A549 (cell line): ENCODE measurements around the gene HSPBP1. TPM values are rescaled to one million over a fixed set of nuclear protein-coding genes. Genes with fewer than 3 reads are reported as not detected.

Source experiments
- ATAC-seq, 2 experiments: fragments of 200-7000 bp in 1 of 2; fragments of >200 bp in 1 of 2; cut with Nextera tagmentation in 1 of 2; cut with Tn5 transposase in 1 of 2; 3 replicates each; pipeline versions ENCODE4 v1.8.0 to v1.9.1; 2018 to 2020; ENCODE audit warnings: mild to moderate bottlenecking in 1 of 2, moderate library complexity in 1 of 2
- CTCF ChIA-PET: fragments of 300-600 bp; sonication (Branson Sonifier 250); formaldehyde crosslinking; extraction: SDS; loops from one replicate; lab custom pipeline; 2021; ENCODE audit warnings: antibody characterized with exemption, inconsistent platforms; lab: Yijun Ruan, JAX
- POLR2A ChIA-PET: fragments of 350-600 bp; formaldehyde crosslinking; extraction: SDS; loops from one replicate; lab custom pipeline; 2021; ENCODE audit warnings: antibody characterized with exemption, inconsistent platforms; lab: Yijun Ruan, JAX
- DNase-seq, 2 experiments: peaks; one replicate each; pipeline versions ENCODE4 v3.0.0 to v3.0.0-alpha.2; 2011 to 2016; ENCODE audit warnings: low read depth in 1 of 2, low spot score in 1 of 2
- FAIRE-seq: peaks from 2 replicates; lab custom pipeline; 2011; peaks lifted over from hg19 to GRCh38; lab: Jason Lieb, UNC
- H3K27ac ChIP-seq, 2 experiments: fragments of >200 bp; sonication (Bioruptor Twin); formaldehyde crosslinking; 3 replicates each; pipeline ENCODE4 v1.5.1; 2016 to 2017
- H3K4me1 ChIP-seq: fragments of >200 bp; sonication (Bioruptor Twin); formaldehyde crosslinking; 3 replicates; pipeline ENCODE4 v1.6.1; 2016
- H3K4me2 ChIP-seq: fragments of >200 bp; sonication (Bioruptor Twin); formaldehyde crosslinking; 3 replicates; pipeline ENCODE4 v1.6.1; 2016
- H3K4me3 ChIP-seq: fragments of >200 bp; sonication (Bioruptor Twin); formaldehyde crosslinking; 3 replicates; pipeline ENCODE4 v1.5.1; 2016
- H3K9me3 ChIP-seq: fragments of >200 bp; sonication (Bioruptor Twin); formaldehyde crosslinking; 3 replicates; pipeline ENCODE4 v1.6.1; 2016
- CBX2 ChIP-seq: fragments of 200-600 bp; sonication (generic); IDR thresholded peaks from 2 replicates; pipeline ENCODE4 v1.6.1; 2016; ENCODE audit warnings: low read depth, mild to moderate bottlenecking, borderline replicate concordance
- CEBPB ChIP-seq, 2 experiments: fragments of >200 bp in 1 of 2; sonication (Bioruptor Twin) in 1 of 2; formaldehyde crosslinking in 1 of 2; IDR thresholded peaks; 2 replicates each; pipeline ENCODE4 v1.6.1; 2012 to 2016
- EHF ChIP-seq: fragments of 250-450 bp; sonication (Bioruptor Pico); IDR thresholded peaks from 2 replicates; pipeline ENCODE4 v1.5.0; 2020; ENCODE audit warnings: mild to moderate bottlenecking
- ESRRA ChIP-seq: fragments of 150-350 bp; IDR thresholded peaks from 2 replicates; pipeline ENCODE4 v1.6.1; 2014; ENCODE audit warnings: mild to moderate bottlenecking, low read length, borderline replicate concordance
- FOSB ChIP-seq: fragments of 250-450 bp; sonication (Bioruptor Pico); IDR thresholded peaks from 2 replicates; pipeline ENCODE4 v1.5.0; 2020; ENCODE audit warnings: mild to moderate bottlenecking, moderate library complexity
- FOSL2 ChIP-seq, 2 experiments: fragments of 450-650 bp in 1 of 2; fragments of >200 bp in 1 of 2; sonication (Bioruptor Twin) in 1 of 2; formaldehyde crosslinking; IDR thresholded peaks; 2 replicates each; pipeline versions ENCODE4 v1.5.0 to v1.6.1; 2016 to 2020; ENCODE audit warnings: mild to moderate bottlenecking in 1 of 2, moderate library complexity in 1 of 2
- FOXS1 ChIP-seq: fragments of 250-450 bp; sonication (Bioruptor Pico); IDR thresholded peaks from 2 replicates; pipeline ENCODE4 v1.5.0; 2020; ENCODE audit warnings: mild to moderate bottlenecking, moderate library complexity
- HEYL ChIP-seq: fragments of 250-450 bp; sonication (Bioruptor Pico); IDR thresholded peaks from 2 replicates; pipeline ENCODE4 v1.8.0; 2021; ENCODE audit warnings: mild to moderate bottlenecking, moderate library complexity
- HOXB5 ChIP-seq: fragments of 250-450 bp; sonication (Bioruptor Pico); IDR thresholded peaks from 2 replicates; pipeline ENCODE4 v1.5.0; 2020; ENCODE audit warnings: mild to moderate bottlenecking, moderate library complexity
- JUN ChIP-seq, 2 experiments: fragments of >200 bp; sonication (Bioruptor Twin); formaldehyde crosslinking; IDR thresholded peaks; 2 replicates in 1 of 2; 3 replicates in 1 of 2; pipeline ENCODE4 v1.6.1; 2016 to 2017
- NFE2L2 ChIP-seq: fragments of 150-350 bp; conservative IDR thresholded peaks from 2 replicates; pipeline ENCODE4 v1.6.1; 2014; ENCODE audit warnings: low read length
- NR3C1 ChIP-seq: fragments of >200 bp; sonication (Bioruptor Twin); formaldehyde crosslinking; IDR thresholded peaks from 3 replicates; pipeline ENCODE4 v1.6.1; 2017
- POLR2A ChIP-seq: IDR thresholded peaks from 2 replicates; pipeline ENCODE4 v1.6.1; 2012; ENCODE audit warnings: mild to moderate bottlenecking, low read length
- RARB ChIP-seq: fragments of 250-450 bp; sonication (Bioruptor Pico); IDR thresholded peaks from 2 replicates; pipeline ENCODE4 v1.8.0; 2021; ENCODE audit warnings: mild to moderate bottlenecking, moderate library complexity
- SMC3 ChIP-seq: fragments of >200 bp; sonication (Bioruptor Twin); formaldehyde crosslinking; IDR thresholded peaks from 3 replicates; pipeline ENCODE4 v1.6.1; 2018; ENCODE audit warnings: inconsistent platforms
- ZC3H11A ChIP-seq: fragments of 450-650 bp; IDR thresholded peaks from 2 replicates; pipeline ENCODE4 v1.6.1; 2014; ENCODE audit warnings: antibody characterized with exemption, mild to moderate bottlenecking
- ZNF302 ChIP-seq: fragments of 250-450 bp; sonication (Bioruptor Pico); IDR thresholded peaks from 2 replicates; pipeline ENCODE4 v1.9.0; 2021; ENCODE audit warnings: inconsistent platforms, mild to moderate bottlenecking, moderate library complexity
- ZSCAN20 ChIP-seq: fragments of 250-450 bp; sonication (Bioruptor Pico); IDR thresholded peaks from 2 replicates; pipeline ENCODE4 v1.8.0; 2022; ENCODE audit warnings: mild to moderate bottlenecking, moderate library complexity
- WGBS: methylation state at CpG from one replicate; pipeline ENCODE4 v1.1.6; 2017; ENCODE audit errors: missing lambda C conversion rate; 5-methylcytosine and 5-hydroxymethylcytosine counted together
- polyA plus RNA-seq, 4 experiments: library from polyadenylated mRNA; depleted of rRNA in 3 of 4; stranded (reverse); fragments of >200 nt; fragmentation: RNase III in 1 of 4; extraction: RNeasy Plus Mini Kit Qiagen cat#74134 plus additional on column Dnase treatment in 1 of 4; gene quantifications; 2 replicates in 3 of 4; 3 replicates in 1 of 4; pipeline ENCODE4 v1.2.3, GENCODE V29; 2011 to 2017
- TF ChIP-seq, protein P1 (sequence below): fragments of 150-350 bp; IDR thresholded peaks from 2 replicates; pipeline ENCODE4 v1.6.1; 2014; ENCODE audit warnings: low read depth, mild to moderate bottlenecking, low read length
- TF ChIP-seq, protein P2 (sequence below): IDR thresholded peaks from 2 replicates; pipeline ENCODE4 v1.6.1; 2012
- TF ChIP-seq, protein P3 (sequence below): fragments of 250-450 bp; sonication (Bioruptor Pico); IDR thresholded peaks from 2 replicates; pipeline ENCODE4 v1.5.0; 2020; ENCODE audit warnings: low read depth, mild to moderate bottlenecking, moderate library complexity
- TF ChIP-seq, protein P4 (sequence below): fragments of 200-600 bp; sonication (generic); IDR thresholded peaks from 2 replicates; pipeline ENCODE4 v1.6.1; 2016; ENCODE audit warnings: antibody characterized with exemption, mild to moderate bottlenecking, moderate library complexity

HSPBP1 gene
- polyA plus RNA-seq, 2 of the 4 experiments (the other 2 are of a cell fraction): 52.1 to 121 TPM

DNA sequence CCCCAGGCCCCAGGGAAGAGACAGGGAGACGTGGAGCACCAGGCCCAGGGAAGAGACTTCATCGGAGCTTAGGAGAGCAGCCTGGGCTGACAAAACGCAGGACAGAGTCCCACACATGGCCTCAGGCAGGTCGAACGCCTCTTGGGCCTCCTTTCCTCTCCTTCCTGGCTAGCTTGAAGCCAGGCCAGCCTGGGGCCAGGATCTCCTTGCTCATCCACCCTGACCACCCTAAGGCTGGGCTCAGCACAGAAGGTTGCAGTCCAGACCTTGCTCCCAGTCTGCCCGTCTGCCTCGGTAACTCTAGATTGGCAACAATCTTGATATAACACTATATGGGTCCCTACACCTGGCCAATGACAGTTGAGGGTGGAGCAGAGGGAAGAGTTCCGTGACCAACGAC lies 31.2 kb downstream of the HSPBP1 start:
- no peak overlapping the region for H3K27ac ChIP-seq
- POLR2A ChIA-PET: interaction anchor here (1.0 kb wide), 1 partner anchor 32 kb away, joined by 3 read pairs; no protein-coding TSS in a partner anchor

DNA sequence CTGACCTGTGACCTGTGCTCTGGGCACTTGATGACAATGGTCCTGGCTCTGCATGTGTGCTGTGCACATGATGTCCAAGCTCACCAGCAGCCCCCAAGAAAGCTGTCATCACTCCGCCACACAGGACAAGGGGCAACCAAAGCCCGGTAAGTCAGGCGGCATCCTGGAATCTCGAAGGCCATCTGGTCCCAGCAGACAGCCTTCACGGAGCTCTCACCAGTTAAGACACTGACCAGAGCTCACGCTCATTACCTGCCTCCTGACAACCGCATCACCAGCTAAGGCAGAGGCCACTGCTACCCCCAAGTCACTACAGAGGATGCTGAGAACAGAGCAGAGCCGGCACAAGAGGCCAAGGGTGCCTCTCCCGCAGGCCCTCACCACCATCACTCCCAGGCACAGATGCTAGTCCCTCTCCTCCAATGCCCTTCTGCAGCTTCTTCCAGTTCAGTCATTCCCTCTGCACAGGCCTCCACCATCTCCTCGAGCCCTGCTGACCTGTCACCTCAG lies 31.7 kb downstream of the HSPBP1 start:
- POLR2A ChIA-PET: interaction anchor here (1.0 kb wide), 1 partner anchor 32 kb away, joined by 3 read pairs; no protein-coding TSS in a partner anchor
- no peak for DNase-seq
- 89% methylated on average over 10 of the region's 10 CpGs for WGBS

More for the DNA sequence above, 31.2 kb downstream of the HSPBP1 start:
- no peak overlapping the region for H3K4me2 ChIP-seq
- H3K4me3 ChIP-seq: no peak overlapping the region
- 90% methylated on average over 9 of the region's 9 CpGs for WGBS
- no peak for DNase-seq
- no peak for FAIRE-seq
- H3K4me1 ChIP-seq: peaks cover 22% of the 10 kb centered on the region; the same call in 2 of the 3 replicates
- TF ChIP-seq RARB (CRISPR knock-in tag) (no peak), ZSCAN20 (no peak)
- no peak; a peak in 2 of 6 replicates for ATAC-seq
- no peaks in the 10 kb centered on the region for H3K9me3 ChIP-seq
- CTCF ChIA-PET: interaction anchor here (0.7 to 2.1 kb wide), 11 partner anchors 9 to 169 kb away, joined by 3 to 6 read pairs (median 3); partner anchors contain the start of gene DNAAF3

More for the DNA sequence above, 31.7 kb downstream of the HSPBP1 start:
- Histone ChIP-seq H3K4me2 (no peak overlapping the region), H3K27ac (no peak overlapping the region), H3K4me3 (no peak overlapping the region), H3K9me3 (no peaks in the 10 kb centered on the region), H3K4me1 (peaks cover 22% of the 10 kb centered on the region; the same call in 2 of the 3 replicates)
- CTCF ChIA-PET: interaction anchor here (0.7 to 1.8 kb wide), 10 partner anchors 17 to 170 kb away, joined by 3 to 4 read pairs (median 3); partner anchors contain the start of gene DNAAF3
- TF ChIP-seq NFE2L2: no peak
- TF ChIP-seq SMC3: no peak
- TF ChIP-seq ESRRA: no peak
- TF ChIP-seq, protein P1, sequence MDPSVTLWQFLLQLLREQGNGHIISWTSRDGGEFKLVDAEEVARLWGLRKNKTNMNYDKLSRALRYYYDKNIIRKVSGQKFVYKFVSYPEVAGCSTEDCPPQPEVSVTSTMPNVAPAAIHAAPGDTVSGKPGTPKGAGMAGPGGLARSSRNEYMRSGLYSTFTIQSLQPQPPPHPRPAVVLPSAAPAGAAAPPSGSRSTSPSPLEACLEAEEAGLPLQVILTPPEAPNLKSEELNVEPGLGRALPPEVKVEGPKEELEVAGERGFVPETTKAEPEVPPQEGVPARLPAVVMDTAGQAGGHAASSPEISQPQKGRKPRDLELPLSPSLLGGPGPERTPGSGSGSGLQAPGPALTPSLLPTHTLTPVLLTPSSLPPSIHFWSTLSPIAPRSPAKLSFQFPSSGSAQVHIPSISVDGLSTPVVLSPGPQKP: no peak
- TF ChIP-seq, protein P2, sequence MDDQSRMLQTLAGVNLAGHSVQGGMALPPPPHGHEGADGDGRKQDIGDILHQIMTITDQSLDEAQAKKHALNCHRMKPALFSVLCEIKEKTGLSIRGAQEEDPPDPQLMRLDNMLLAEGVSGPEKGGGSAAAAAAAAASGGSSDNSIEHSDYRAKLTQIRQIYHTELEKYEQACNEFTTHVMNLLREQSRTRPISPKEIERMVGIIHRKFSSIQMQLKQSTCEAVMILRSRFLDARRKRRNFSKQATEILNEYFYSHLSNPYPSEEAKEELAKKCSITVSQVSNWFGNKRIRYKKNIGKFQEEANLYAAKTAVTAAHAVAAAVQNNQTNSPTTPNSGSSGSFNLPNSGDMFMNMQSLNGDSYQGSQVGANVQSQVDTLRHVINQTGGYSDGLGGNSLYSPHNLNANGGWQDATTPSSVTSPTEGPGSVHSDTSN: no peak
- TF ChIP-seq FOSL2 (IDR thresholded peaks at IDR 0.05): no peak
- no peak for TF ChIP-seq FOSL2 (CRISPR knock-in tag; IDR thresholded peaks at IDR 0.05)
- no peak for TF ChIP-seq ZC3H11A
- TF ChIP-seq EHF (CRISPR knock-in tag): no peak
- TF ChIP-seq FOSB (CRISPR knock-in tag): no peak
- TF ChIP-seq NR3C1: no peak
- TF ChIP-seq FOXS1 (CRISPR knock-in tag): no peak
- no peak for TF ChIP-seq CEBPB (IDR thresholded peaks at IDR 0.05)
- TF ChIP-seq HEYL (CRISPR knock-in tag): no peak
- TF ChIP-seq POLR2A: no peak
- no peak for TF ChIP-seq CBX2
- TF ChIP-seq ZNF302: no peak
- no peak for TF ChIP-seq JUN (IDR thresholded peaks at IDR 0.05)
- TF ChIP-seq, protein P3, sequence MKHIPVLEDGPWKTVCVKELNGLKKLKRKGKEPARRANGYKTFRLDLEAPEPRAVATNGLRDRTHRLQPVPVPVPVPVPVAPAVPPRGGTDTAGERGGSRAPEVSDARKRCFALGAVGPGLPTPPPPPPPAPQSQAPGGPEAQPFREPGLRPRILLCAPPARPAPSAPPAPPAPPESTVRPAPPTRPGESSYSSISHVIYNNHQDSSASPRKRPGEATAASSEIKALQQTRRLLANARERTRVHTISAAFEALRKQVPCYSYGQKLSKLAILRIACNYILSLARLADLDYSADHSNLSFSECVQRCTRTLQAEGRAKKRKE (CRISPR knock-in tag): no peak
- TF ChIP-seq, protein P4, sequence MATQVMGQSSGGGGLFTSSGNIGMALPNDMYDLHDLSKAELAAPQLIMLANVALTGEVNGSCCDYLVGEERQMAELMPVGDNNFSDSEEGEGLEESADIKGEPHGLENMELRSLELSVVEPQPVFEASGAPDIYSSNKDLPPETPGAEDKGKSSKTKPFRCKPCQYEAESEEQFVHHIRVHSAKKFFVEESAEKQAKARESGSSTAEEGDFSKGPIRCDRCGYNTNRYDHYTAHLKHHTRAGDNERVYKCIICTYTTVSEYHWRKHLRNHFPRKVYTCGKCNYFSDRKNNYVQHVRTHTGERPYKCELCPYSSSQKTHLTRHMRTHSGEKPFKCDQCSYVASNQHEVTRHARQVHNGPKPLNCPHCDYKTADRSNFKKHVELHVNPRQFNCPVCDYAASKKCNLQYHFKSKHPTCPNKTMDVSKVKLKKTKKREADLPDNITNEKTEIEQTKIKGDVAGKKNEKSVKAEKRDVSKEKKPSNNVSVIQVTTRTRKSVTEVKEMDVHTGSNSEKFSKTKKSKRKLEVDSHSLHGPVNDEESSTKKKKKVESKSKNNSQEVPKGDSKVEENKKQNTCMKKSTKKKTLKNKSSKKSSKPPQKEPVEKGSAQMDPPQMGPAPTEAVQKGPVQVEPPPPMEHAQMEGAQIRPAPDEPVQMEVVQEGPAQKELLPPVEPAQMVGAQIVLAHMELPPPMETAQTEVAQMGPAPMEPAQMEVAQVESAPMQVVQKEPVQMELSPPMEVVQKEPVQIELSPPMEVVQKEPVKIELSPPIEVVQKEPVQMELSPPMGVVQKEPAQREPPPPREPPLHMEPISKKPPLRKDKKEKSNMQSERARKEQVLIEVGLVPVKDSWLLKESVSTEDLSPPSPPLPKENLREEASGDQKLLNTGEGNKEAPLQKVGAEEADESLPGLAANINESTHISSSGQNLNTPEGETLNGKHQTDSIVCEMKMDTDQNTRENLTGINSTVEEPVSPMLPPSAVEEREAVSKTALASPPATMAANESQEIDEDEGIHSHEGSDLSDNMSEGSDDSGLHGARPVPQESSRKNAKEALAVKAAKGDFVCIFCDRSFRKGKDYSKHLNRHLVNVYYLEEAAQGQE: no peak
- TF ChIP-seq HOXB5 (CRISPR knock-in tag): no peak
- no peak for FAIRE-seq
- peak in 1 of 2 experiments; percentile 3; a peak in 1 of 6 replicates for ATAC-seq
